Right lobe of liver (tissue), 4 donors: ENCODE data around the gene IL13.

ENCODE experiments used
- POLR2A ChIP-seq: fragments of 450-650 bp; IDR thresholded peaks from one replicate; pipeline ENCODE4 v1.6.1; 2017; ENCODE audit warnings: antibody characterized with exemption, mild to moderate bottlenecking
- TF ChIP-seq, protein P1 (sequence below), 4 donors: fragments of 200-600 bp in 3 of 4; fragments of 450-650 bp in 1 of 4; IDR thresholded peaks; one replicate each; pipeline versions ENCODE4 v1.5.1 to v1.8.0; 2016 to 2022; ENCODE audit warnings: antibody characterized with exemption in 4 of 4, mild to moderate bottlenecking in 2 of 4
- donor health status: DM: no; HTN: no; CAD: no.
- donor health status: DM: no; HTN: no; CAD: no.
- donor health status: DM: no; HTN: yes; CAD: no.

DNA sequence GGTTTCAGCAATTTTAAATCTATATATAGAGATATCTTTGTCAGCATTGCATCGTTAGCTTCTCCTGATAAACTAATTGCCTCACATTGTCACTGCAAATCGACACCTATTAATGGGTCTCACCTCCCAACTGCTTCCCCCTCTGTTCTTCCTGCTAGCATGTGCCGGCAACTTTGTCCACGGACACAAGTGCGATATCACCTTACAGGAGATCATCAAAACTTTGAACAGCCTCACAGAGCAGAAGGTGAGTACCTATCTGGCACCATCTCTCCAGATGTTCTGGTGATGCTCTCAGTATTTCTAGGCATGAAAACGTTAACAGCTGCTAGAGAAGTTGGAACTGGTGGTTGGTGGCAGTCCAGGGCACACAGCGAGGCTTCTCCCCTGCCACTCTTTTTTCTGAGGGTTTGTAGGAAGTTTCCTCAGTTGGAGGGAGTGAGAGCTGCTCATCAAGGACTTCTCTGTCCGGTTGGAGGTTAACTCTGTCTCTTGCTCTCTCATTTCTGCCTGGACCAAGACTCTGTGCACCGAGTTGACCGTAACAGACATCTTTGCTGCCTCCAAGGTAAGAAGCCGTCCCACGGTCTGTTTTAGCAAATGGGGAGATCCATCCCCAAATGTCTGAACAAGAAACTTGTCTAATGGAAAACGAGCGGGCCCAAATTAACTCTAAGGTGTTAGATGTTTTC lies 16.1 kb downstream of the IL13 start, which contains the start of gene IL4:
- TF ChIP-seq POLR2A = no peak
- TF ChIP-seq, protein P1, sequence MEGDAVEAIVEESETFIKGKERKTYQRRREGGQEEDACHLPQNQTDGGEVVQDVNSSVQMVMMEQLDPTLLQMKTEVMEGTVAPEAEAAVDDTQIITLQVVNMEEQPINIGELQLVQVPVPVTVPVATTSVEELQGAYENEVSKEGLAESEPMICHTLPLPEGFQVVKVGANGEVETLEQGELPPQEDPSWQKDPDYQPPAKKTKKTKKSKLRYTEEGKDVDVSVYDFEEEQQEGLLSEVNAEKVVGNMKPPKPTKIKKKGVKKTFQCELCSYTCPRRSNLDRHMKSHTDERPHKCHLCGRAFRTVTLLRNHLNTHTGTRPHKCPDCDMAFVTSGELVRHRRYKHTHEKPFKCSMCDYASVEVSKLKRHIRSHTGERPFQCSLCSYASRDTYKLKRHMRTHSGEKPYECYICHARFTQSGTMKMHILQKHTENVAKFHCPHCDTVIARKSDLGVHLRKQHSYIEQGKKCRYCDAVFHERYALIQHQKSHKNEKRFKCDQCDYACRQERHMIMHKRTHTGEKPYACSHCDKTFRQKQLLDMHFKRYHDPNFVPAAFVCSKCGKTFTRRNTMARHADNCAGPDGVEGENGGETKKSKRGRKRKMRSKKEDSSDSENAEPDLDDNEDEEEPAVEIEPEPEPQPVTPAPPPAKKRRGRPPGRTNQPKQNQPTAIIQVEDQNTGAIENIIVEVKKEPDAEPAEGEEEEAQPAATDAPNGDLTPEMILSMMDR (IDR thresholded peaks at IDR 0.05) = no peak
